Measurements from ENCODE around the gene IL10RB.
"Not testable (repeated sequence)": the region's sequence is repeated elsewhere in the genome, so short reads cannot be mapped to it uniquely, and the experiment has no call there.

The IL10RB gene

GRCh38 chr21:33317786-33318486, 51.8 kb downstream of the IL10RB start:
- in situ Hi-C loops (cut with HindIII; ENCODE audit: low pct_unique_long_range_greater_than_20kb, low sequenced_read_pairs): no loop called here
- TF ChIP-seq JUND (IDR thresholded peaks at IDR 0.05; ENCODE audit: low read depth): no peak
- DNase-seq (ENCODE audit: low read depth in 1 of 2, low spot score in 1 of 2): no peak

- in situ Hi-C loops (cut with HindIII; ENCODE audit: low pct_unique_long_range_greater_than_20kb, low sequenced_read_pairs); DNase-seq (ENCODE audit: low read depth in 1 of 2, low spot score in 1 of 2): not testable (repeated sequence)
Measured at GRCh38 chr21:33321005-33321404, 54.8 kb downstream of the IL10RB start.

- in situ Hi-C loops (cut with HindIII; ENCODE audit: low pct_unique_long_range_greater_than_20kb, low sequenced_read_pairs); DNase-seq (ENCODE audit: low read depth in 1 of 2, low spot score in 1 of 2): not testable (repeated sequence)
Measured at GRCh38 chr21:33323610-33324009, 57.4 kb downstream of the IL10RB start.

- DNase-seq (ENCODE audit: low read depth in 1 of 2, low spot score in 1 of 2): peak; percentile 91 to 97
- TF ChIP-seq JUND (IDR thresholded peaks at IDR 0.05; ENCODE audit: low read depth): no peak
- in situ Hi-C loops (cut with HindIII; ENCODE audit: low pct_unique_long_range_greater_than_20kb, low sequenced_read_pairs): no loop called here
Measured at GRCh38 chr21:33324291-33325221, 58.4 kb downstream of the IL10RB start, which contains the start of gene IFNAR1. Gene IFNAR1, plus strand, starts transcription at chr21:33324970. Its CDS starts 86 bp downstream, at chr21:33325056.

GRCh38 chr21:33325222-33326067, 59.3 kb downstream of the IL10RB start:
- in situ Hi-C loops (cut with HindIII; ENCODE audit: low pct_unique_long_range_greater_than_20kb, low sequenced_read_pairs): no loop called here
- peak; percentile 16 to 75 for DNase-seq (ENCODE audit: low read depth in 1 of 2, low spot score in 1 of 2)
- TF ChIP-seq JUND (IDR thresholded peaks at IDR 0.05; ENCODE audit: low read depth): no peak

GRCh38 chr21:33327326-33327725, 61.2 kb downstream of the IL10RB start:
- in situ Hi-C loops (cut with HindIII; ENCODE audit: low pct_unique_long_range_greater_than_20kb, low sequenced_read_pairs): no loop called here
- TF ChIP-seq JUND (IDR thresholded peaks at IDR 0.05; ENCODE audit: low read depth): no peak
- no peak for DNase-seq (ENCODE audit: low read depth in 1 of 2, low spot score in 1 of 2)

- in situ Hi-C loops (cut with HindIII; ENCODE audit: low pct_unique_long_range_greater_than_20kb, low sequenced_read_pairs): no loop called here
- DNase-seq (ENCODE audit: low read depth in 1 of 2, low spot score in 1 of 2): no peak
- TF ChIP-seq JUND (IDR thresholded peaks at IDR 0.05; ENCODE audit: low read depth): no peak
Measured at GRCh38 chr21:33327792-33328433, 61.7 kb downstream of the IL10RB start.

- no peak for TF ChIP-seq JUND (IDR thresholded peaks at IDR 0.05; ENCODE audit: low read depth)
- in situ Hi-C loops (cut with HindIII; ENCODE audit: low pct_unique_long_range_greater_than_20kb, low sequenced_read_pairs): no loop called here
- DNase-seq (ENCODE audit: low read depth in 1 of 2, low spot score in 1 of 2): no peak
Measured at GRCh38 chr21:33330726-33331125, 64.6 kb downstream of the IL10RB start.

GRCh38 chr21:33332143-33332542, 66.0 kb downstream of the IL10RB start:
- in situ Hi-C loops (cut with HindIII; ENCODE audit: low pct_unique_long_range_greater_than_20kb, low sequenced_read_pairs): no loop called here
- TF ChIP-seq JUND (IDR thresholded peaks at IDR 0.05; ENCODE audit: low read depth): no peak
- DNase-seq (ENCODE audit: low read depth in 1 of 2, low spot score in 1 of 2): no peak

GRCh38 chr21:33334191-33334590, 68.0 kb downstream of the IL10RB start:
- in situ Hi-C loops (cut with HindIII; ENCODE audit: low pct_unique_long_range_greater_than_20kb, low sequenced_read_pairs): no loop called here
- no peak for DNase-seq (ENCODE audit: low read depth in 1 of 2, low spot score in 1 of 2)
- TF ChIP-seq JUND (IDR thresholded peaks at IDR 0.05; ENCODE audit: low read depth): no peak

GRCh38 chr21:33334824-33335223, 68.7 kb downstream of the IL10RB start:
- in situ Hi-C loops (cut with HindIII; ENCODE audit: low pct_unique_long_range_greater_than_20kb, low sequenced_read_pairs): no loop called here
- DNase-seq (ENCODE audit: low read depth in 1 of 2, low spot score in 1 of 2): no peak
- no peak for TF ChIP-seq JUND (IDR thresholded peaks at IDR 0.05; ENCODE audit: low read depth)

GRCh38 chr21:33339135-33339534, 73.0 kb downstream of the IL10RB start:
- DNase-seq (ENCODE audit: low read depth in 1 of 2, low spot score in 1 of 2): no peak
- in situ Hi-C loops (cut with HindIII; ENCODE audit: low pct_unique_long_range_greater_than_20kb, low sequenced_read_pairs): no loop called here
- no peak for TF ChIP-seq JUND (IDR thresholded peaks at IDR 0.05; ENCODE audit: low read depth)

Data from T47D (cell line).